ENCODE results near the gene SPAG4. TPM values are rescaled to one million over a fixed set of nuclear protein-coding genes. Genes with fewer than 3 reads are reported as not detected.

Gene SPAG4
- total RNA-seq, 1 donor from 2014 or later = 5.0 TPM

DNA sequence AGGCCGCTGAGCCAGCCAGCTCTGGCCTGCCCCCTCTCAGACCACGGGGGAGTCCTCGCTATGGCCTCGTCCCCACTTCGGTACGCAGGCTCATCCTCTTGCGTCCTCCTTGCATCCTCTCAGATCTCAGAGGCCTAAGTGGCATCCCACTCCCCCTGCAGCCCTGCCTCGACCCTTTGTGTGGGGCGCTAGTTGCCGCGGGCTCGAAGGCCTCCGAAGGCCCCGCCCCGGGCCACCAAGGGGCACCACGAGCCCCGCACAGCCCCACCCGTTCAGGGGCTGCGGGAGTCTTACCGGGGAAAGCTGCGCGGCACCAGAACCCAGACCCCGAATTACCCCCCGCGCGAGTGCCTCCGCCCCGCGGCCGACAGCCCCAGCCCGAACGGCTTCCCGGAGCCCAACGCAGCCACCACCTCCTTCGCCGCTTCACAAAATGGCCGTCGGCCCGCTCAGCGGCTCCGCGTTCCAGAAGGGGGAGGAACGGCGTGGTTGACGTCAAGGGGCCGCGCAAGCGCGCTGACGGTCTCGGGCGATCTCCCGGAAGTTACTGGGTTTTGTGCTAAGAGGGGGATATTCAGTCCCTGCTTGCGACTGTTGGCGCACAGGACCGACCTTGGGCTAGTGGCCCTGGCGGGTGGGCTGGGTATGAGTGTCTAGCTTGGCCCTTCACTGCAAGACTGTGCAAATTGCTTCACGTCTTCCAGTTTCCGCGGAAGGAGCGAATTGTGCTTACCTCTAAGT lies 49.0 kb downstream of the SPAG4 start, which contains the start of the genes CPNE1 and RBM12:
TSS of gene CPNE1 (minus strand) at position 435 of the 741 bp plus-strand sequence. CDS start 31,977 bp downstream, outside the sequence.
TSS of gene RBM12 (minus strand) at position 435 of the 741 bp plus-strand sequence. CDS start 9,578 bp downstream, outside the sequence.
- no peaks in the 10 kb centered on the region for H3K36me3 Mint-ChIP-seq (ENCODE audit: unreplicated experiment)
- DNase-seq = peak; percentile 94
- peak within 1 kb of the TSS; percentile 99 for H3K27ac Mint-ChIP-seq (ENCODE audit: unreplicated experiment)
- H3K9me3 Mint-ChIP-seq (ENCODE audit: unreplicated experiment) = no peaks in the 10 kb centered on the region
- H3K4me3 Mint-ChIP-seq (ENCODE audit: unreplicated experiment) = peak within 1 kb of the TSS; percentile 86
- peaks cover 23% of the 10 kb centered on the region for H3K4me1 Mint-ChIP-seq (ENCODE audit: low read depth, unreplicated experiment)
- TF ChIP-seq, protein P1, sequence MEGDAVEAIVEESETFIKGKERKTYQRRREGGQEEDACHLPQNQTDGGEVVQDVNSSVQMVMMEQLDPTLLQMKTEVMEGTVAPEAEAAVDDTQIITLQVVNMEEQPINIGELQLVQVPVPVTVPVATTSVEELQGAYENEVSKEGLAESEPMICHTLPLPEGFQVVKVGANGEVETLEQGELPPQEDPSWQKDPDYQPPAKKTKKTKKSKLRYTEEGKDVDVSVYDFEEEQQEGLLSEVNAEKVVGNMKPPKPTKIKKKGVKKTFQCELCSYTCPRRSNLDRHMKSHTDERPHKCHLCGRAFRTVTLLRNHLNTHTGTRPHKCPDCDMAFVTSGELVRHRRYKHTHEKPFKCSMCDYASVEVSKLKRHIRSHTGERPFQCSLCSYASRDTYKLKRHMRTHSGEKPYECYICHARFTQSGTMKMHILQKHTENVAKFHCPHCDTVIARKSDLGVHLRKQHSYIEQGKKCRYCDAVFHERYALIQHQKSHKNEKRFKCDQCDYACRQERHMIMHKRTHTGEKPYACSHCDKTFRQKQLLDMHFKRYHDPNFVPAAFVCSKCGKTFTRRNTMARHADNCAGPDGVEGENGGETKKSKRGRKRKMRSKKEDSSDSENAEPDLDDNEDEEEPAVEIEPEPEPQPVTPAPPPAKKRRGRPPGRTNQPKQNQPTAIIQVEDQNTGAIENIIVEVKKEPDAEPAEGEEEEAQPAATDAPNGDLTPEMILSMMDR (IDR thresholded peaks at IDR 0.05; ENCODE audit: partially characterized antibody, unreplicated experiment) = no peak
- peaks cover 3% of the 10 kb centered on the region for H3K27me3 Mint-ChIP-seq (ENCODE audit: unreplicated experiment)

DNA sequence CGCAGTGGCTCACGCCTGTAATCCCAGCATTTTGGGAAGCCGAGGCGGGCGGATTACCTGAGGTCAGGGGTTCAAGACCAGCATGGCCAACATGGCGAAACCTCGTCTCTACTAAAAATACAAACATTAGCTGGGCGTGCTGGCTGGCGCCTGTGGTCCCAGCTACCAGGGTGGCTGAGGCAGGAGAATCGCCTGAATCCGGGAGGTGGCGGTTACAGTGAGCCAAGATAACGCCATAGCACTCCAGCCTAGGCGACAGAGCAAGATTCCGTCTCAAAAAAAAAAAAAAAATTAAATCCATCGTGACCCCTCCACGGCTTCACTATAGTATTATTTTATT lies 50.3 kb downstream of the SPAG4 start:
- peaks cover 19% of the 10 kb centered on the region for H3K4me1 Mint-ChIP-seq (ENCODE audit: low read depth, unreplicated experiment)
- no peak overlapping the region for H3K4me3 Mint-ChIP-seq (ENCODE audit: unreplicated experiment)
- no peaks in the 10 kb centered on the region for H3K36me3 Mint-ChIP-seq (ENCODE audit: unreplicated experiment)
- peaks cover 3% of the 10 kb centered on the region for H3K27me3 Mint-ChIP-seq (ENCODE audit: unreplicated experiment)
- no peak overlapping the region for H3K27ac Mint-ChIP-seq (ENCODE audit: unreplicated experiment)
- DNase-seq = no peak
- TF ChIP-seq, protein P1 (IDR thresholded peaks at IDR 0.05; ENCODE audit: partially characterized antibody, unreplicated experiment) = no peak
- no peaks in the 10 kb centered on the region for H3K9me3 Mint-ChIP-seq (ENCODE audit: unreplicated experiment)

DNA sequence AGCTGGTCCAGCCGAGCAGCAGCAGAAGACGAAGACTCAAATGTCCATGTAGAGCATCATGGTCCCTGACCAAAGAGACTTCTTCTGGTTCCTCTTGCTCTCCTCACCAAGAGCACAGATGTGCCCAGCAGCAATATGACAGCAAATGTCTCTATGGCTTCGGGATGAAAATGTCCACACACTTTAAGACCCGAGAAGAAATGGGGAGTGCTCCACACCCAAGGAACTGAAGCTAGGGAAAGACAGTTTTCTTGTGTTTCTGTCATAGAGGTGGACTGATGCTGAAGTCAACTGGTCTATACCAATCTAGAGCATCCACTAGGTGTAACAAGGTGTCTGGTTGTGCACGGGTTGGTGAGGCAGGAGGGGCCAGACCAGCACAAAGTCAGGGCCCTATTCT lies 53.6 kb downstream of the SPAG4 start:
- Mint-ChIP-seq H3K27ac (ENCODE audit: unreplicated experiment) (no peak overlapping the region), H3K36me3 (ENCODE audit: unreplicated experiment) (no peaks in the 10 kb centered on the region), H3K9me3 (ENCODE audit: unreplicated experiment) (peaks cover 6% of the 10 kb centered on the region), H3K4me3 (ENCODE audit: unreplicated experiment) (no peak overlapping the region), H3K4me1 (ENCODE audit: low read depth, unreplicated experiment) (no peaks in the 10 kb centered on the region), H3K27me3 (ENCODE audit: unreplicated experiment) (peaks cover 2% of the 10 kb centered on the region)
- DNase-seq = no peak
- TF ChIP-seq, protein P1 (IDR thresholded peaks at IDR 0.05; ENCODE audit: partially characterized antibody, unreplicated experiment) = no peak

DNA sequence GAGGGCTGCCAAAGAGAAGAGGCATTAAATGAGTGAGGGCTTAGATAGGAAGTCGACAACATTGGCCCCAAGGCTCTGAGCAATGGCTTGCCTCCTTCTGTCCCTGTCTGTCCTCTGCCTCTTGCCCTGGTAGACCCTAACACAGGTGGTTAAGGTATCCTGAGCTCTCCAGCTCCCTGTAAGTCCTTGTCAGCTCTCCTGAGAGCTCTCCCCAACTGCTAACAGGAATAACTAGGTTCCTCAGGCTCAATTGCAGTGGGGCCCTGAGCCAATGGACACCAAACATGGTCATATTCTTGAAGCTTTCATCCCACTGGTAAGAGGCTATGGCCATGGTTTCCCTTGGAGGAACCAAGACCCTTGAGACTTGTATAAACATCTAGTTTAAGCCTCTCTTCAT lies 54.1 kb downstream of the SPAG4 start:
- Mint-ChIP-seq H3K4me3 (ENCODE audit: unreplicated experiment) (no peak overlapping the region), H3K27ac (ENCODE audit: unreplicated experiment) (no peak overlapping the region), H3K4me1 (ENCODE audit: low read depth, unreplicated experiment) (no peaks in the 10 kb centered on the region), H3K9me3 (ENCODE audit: unreplicated experiment) (peaks cover 6% of the 10 kb centered on the region), H3K27me3 (ENCODE audit: unreplicated experiment) (peaks cover 2% of the 10 kb centered on the region), H3K36me3 (ENCODE audit: unreplicated experiment) (no peaks in the 10 kb centered on the region)
- TF ChIP-seq, protein P1 (IDR thresholded peaks at IDR 0.05; ENCODE audit: partially characterized antibody, unreplicated experiment) = no peak
- DNase-seq = no peak

Other genes starting within 250 kb of the SPAG4 start
- 46.0 TPM for gene UQCC1, start 203.9 kb upstream of the SPAG4 start, total RNA-seq (ENCODE audit: unreplicated experiment)
- gene GDF5, start 177.6 kb upstream of the SPAG4 start, total RNA-seq (ENCODE audit: unreplicated experiment) = 0.15 TPM
- 39.4 TPM for gene CEP250, start 160.2 kb upstream of the SPAG4 start, total RNA-seq (ENCODE audit: unreplicated experiment)
- not detected for gene C20orf173, start 86.2 kb upstream of the SPAG4 start, total RNA-seq (ENCODE audit: unreplicated experiment)
- gene ERGIC3, start 73.8 kb upstream of the SPAG4 start, total RNA-seq (ENCODE audit: unreplicated experiment) = 233 TPM
- 327 TPM for gene CPNE1, start 49.1 kb downstream of the SPAG4 start, total RNA-seq (ENCODE audit: unreplicated experiment)
- gene RBM12, start 49.1 kb downstream of the SPAG4 start, total RNA-seq (ENCODE audit: unreplicated experiment) = 147 TPM
- gene NFS1, start 83.5 kb downstream of the SPAG4 start, total RNA-seq (ENCODE audit: unreplicated experiment) = 13.9 TPM
- 103 TPM for gene ROMO1, start 83.6 kb downstream of the SPAG4 start, total RNA-seq (ENCODE audit: unreplicated experiment)
- gene RBM39, start 126.4 kb downstream of the SPAG4 start, total RNA-seq (ENCODE audit: unreplicated experiment) = 358 TPM
- 76.1 TPM for gene PHF20, start 156.2 kb downstream of the SPAG4 start, total RNA-seq (ENCODE audit: unreplicated experiment)

Data from glutamatergic neuron (in vitro differentiated cells).